ENCODE results near the gene CENPW. TPM values are rescaled to one million over a fixed set of nuclear protein-coding genes. Genes with fewer than 3 reads are reported as not detected.
A peak's percentile ranks its signal among the peaks of the same experiment; 100 is the strongest.

CENPW gene
- total and polyA plus RNA-seq, 2 of the 4 experiments (the other 2 are of a cell fraction): 8.2 to 19.3 TPM

- CTCF ChIA-PET: no interaction called here
- intact Hi-C loops (cut with micrococcal nuclease): no loop called here
- H3K9me3 ChIP-seq (ENCODE audit: control insufficient read depth, insufficient read depth, low read length): no peaks in the 10 kb centered on the region
Measured at GRCh38 chr6:126312013-126312665, 27.8 kb upstream of the CENPW start.

More at GRCh38 chr6:126312013-126312665, 27.8 kb upstream of the CENPW start:
- BruUV-seq (replicated peaks): no TSS peak
- Histone ChIP-seq H4K91ac (ENCODE audit: insufficient read depth, low read depth, low read length) (no peak overlapping the region), H3K9ac (ENCODE audit: low read depth, low read length) (no peak overlapping the region), H3K18ac (ENCODE audit: low read depth, low read length) (no peak overlapping the region), H3K4ac (ENCODE audit: low read depth, low read length) (no peak overlapping the region), H3K36me3 (ENCODE audit: control insufficient read depth, insufficient read depth, low read length) (no peaks in the 10 kb centered on the region), H2BK120ac (ENCODE audit: low read depth, low read length) (no peak overlapping the region), H2AFZ (replicated peaks; ENCODE audit: low read length, poor library complexity) (no peak overlapping the region), H2BK15ac (ENCODE audit: low read depth, low read length) (no peak overlapping the region), H2AK5ac (ENCODE audit: low read depth, low read length) (no peak overlapping the region), H3K4me1 (ENCODE audit: control insufficient read depth, insufficient read depth, low read length) (no peaks in the 10 kb centered on the region), H3K9me1 (ENCODE audit: insufficient read depth, low read length) (no peaks in the 10 kb centered on the region), H4K8ac (ENCODE audit: low read depth in 2 of 2, low read length in 2 of 2) (no peak overlapping the region), H3K4me3 (ENCODE audit: insufficient read depth, low read depth, low read length) (no peak overlapping the region), H2BK20ac (ENCODE audit: low read depth, low read length) (no peak overlapping the region), H3K23ac (ENCODE audit: low read depth, low read length) (no peak overlapping the region), H4K5ac (ENCODE audit: low read depth, low read length) (no peak overlapping the region), H3K79me1 (ENCODE audit: low read depth in 1 of 2, low read length in 2 of 2) (no peaks in the 10 kb centered on the region), H2BK5ac (ENCODE audit: low read depth, low read length, poor library complexity, severe bottlenecking) (no peak overlapping the region), H3K27me3 (ENCODE audit: control insufficient read depth, insufficient read depth, low read length) (no peaks in the 10 kb centered on the region), H3K56ac (ENCODE audit: extremely low read depth, insufficient read depth, low read length) (no peak overlapping the region), H2AK9ac (replicated peaks; ENCODE audit: low read depth, low read length, poor library complexity) (no peak overlapping the region), H3K4me2 (ENCODE audit: low read depth, low read length) (no peak overlapping the region), H3K27ac (ENCODE audit: insufficient read depth, low read length) (no peak overlapping the region), H3K14ac (replicated peaks; ENCODE audit: low read depth, low read length) (no peak overlapping the region), H4K20me1 (ENCODE audit: insufficient read depth, low read length) (no peaks in the 10 kb centered on the region)
- POLR2A ChIA-PET (ENCODE audit: unreplicated experiment): no interaction called here
- peak; percentile 26; the same call in 1 of the 2 replicates for TF ChIP-seq USF2 (IDR thresholded peaks at IDR 0.05; ENCODE audit: low read depth, low read length)
- no peak for TF ChIP-seq RAD21 (IDR thresholded peaks at IDR 0.05; ENCODE audit: low read length)
- dilution Hi-C loops (cut with HindIII; ENCODE audit: low sequenced_read_pairs, unreplicated experiment) (no loop called here), in situ Hi-C loops (cut with MboI; ENCODE audit: low sequenced_read_pairs) (no loop called here)
- DNase-seq (no peak), ATAC-seq (ENCODE audit: low read depth) (no peak)
- no CpG with 5 or more reads among the region's 1 CpG for WGBS, 2 experiments (ENCODE audit: extremely low coverage in 2 of 2, insufficient read length in 1 of 2)

All from IMR-90 (cell line).